Measurements from ENCODE around the gene KLHL26. TPM values are rescaled to one million over a fixed set of nuclear protein-coding genes. Genes with fewer than 3 reads are reported as not detected.

The KLHL26 gene
- total RNA-seq, 1 experiment from 2014 or later, result 17.1 TPM

- peak; percentile 70 for ATAC-seq
- Histone ChIP-seq H3K36me3 (ENCODE audit: control insufficient read depth in 1 of 2, insufficient read depth in 2 of 2, low read length in 2 of 2) (no peaks in the 10 kb centered on the region), H3K27me3 (ENCODE audit: insufficient read depth, low read length) (no peaks in the 10 kb centered on the region), H3K9me2 (ENCODE audit: insufficient read depth) (no peaks in the 10 kb centered on the region), H2AFZ (ENCODE audit: low read depth, low read length, poor library complexity, severe bottlenecking) (no peak overlapping the region), H3K4me3 (replicated peaks in 1 of 2; ENCODE audit: low read depth in 1 of 2, low read length in 2 of 2) (no peak overlapping the region), H3K4me1 (ENCODE audit: control insufficient read depth in 1 of 2, insufficient read depth in 2 of 2, low read length in 2 of 2) (peaks cover 11 to 25% of the 10 kb centered on the region in 2 experiments; a peak in 3 of 4 replicates), H3K4me2 (ENCODE audit: low read length) (no peak overlapping the region), H4K20me1 (ENCODE audit: insufficient read depth) (no peaks in the 10 kb centered on the region), H3K9me3 (ENCODE audit: control insufficient read depth in 1 of 2, insufficient read depth in 1 of 2, low read depth in 1 of 2, low read length in 2 of 2) (no peaks in the 10 kb centered on the region), H3K9ac (ENCODE audit: low read length) (no peak overlapping the region), H3K27ac (ENCODE audit: low read depth, low read length) (no peak overlapping the region), H3K79me2 (ENCODE audit: insufficient read depth, low read length) (no peaks in the 10 kb centered on the region)
- ChIA-PET CTCF (no interaction called here), RAD21 (ENCODE audit: low non-redundant PET in 1 of 2, low total read pairs in 2 of 2, uncharacterized antibody in 2 of 2, unreplicated experiment in 2 of 2) (no interaction called here), POLR2A (no interaction called here)
- intact Hi-C loops (cut with micrococcal nuclease), result loop anchor here (2.0 kb wide), 1 partner anchor 78 kb away; no protein-coding TSS in a partner anchor
- DNase-seq (ENCODE audit: low read depth, low spot score), result peak; percentile 10
- BruUV-seq (replicated peaks), result no TSS peak
- TF ChIP-seq YY1 (IDR thresholded peaks at IDR 0.05; ENCODE audit: extremely low read depth, insufficient replicate concordance, low read depth, low read length) (no peak), POLR2AphosphoS5 (IDR thresholded peaks at IDR 0.05; ENCODE audit: low read depth, low read length) (no peak), EZH2phosphoT487 (IDR thresholded peaks at IDR 0.05; ENCODE audit: borderline replicate concordance) (no peak), FOSL1 (IDR thresholded peaks at IDR 0.05; ENCODE audit: low read depth) (no peak), ZBTB33 (IDR thresholded peaks at IDR 0.05; ENCODE audit: extremely low read depth, insufficient replicate concordance, low read length) (no peak), ELF1 (IDR thresholded peaks at IDR 0.05; ENCODE audit: borderline replicate concordance, low read depth) (no peak), POLR2A (IDR thresholded peaks at IDR 0.05; ENCODE audit: borderline replicate concordance, extremely low read depth, insufficient read depth, insufficient read length) (no peak), CEBPB (IDR thresholded peaks at IDR 0.05; ENCODE audit: low read depth) (no peak), TCF7L2 (IDR thresholded peaks at IDR 0.05; ENCODE audit: borderline replicate concordance, extremely low read depth, insufficient read depth, insufficient read length) (no peak), ATF3 (IDR thresholded peaks at IDR 0.05) (no peak)
Measured at GRCh38 chr19:18596752-18597157, 40.1 kb upstream of the KLHL26 start.

All from HCT116 (cell line).